NCI-H1436 (cell line): ENCODE data around the gene CST4.
"Not testable (repeated sequence)": the region's sequence is repeated elsewhere in the genome, so short reads cannot be mapped to it uniquely, and the experiment has no call there.

Source experiments
- DNase-seq: peaks from one replicate; lab custom pipeline; 2025; lab: John Stamatoyannopoulos, UW

CST4 gene

GRCh38 chr20:23640671-23641667 lies 47.9 kb downstream of the CST4 start:
- no peak for DNase-seq

DNA sequence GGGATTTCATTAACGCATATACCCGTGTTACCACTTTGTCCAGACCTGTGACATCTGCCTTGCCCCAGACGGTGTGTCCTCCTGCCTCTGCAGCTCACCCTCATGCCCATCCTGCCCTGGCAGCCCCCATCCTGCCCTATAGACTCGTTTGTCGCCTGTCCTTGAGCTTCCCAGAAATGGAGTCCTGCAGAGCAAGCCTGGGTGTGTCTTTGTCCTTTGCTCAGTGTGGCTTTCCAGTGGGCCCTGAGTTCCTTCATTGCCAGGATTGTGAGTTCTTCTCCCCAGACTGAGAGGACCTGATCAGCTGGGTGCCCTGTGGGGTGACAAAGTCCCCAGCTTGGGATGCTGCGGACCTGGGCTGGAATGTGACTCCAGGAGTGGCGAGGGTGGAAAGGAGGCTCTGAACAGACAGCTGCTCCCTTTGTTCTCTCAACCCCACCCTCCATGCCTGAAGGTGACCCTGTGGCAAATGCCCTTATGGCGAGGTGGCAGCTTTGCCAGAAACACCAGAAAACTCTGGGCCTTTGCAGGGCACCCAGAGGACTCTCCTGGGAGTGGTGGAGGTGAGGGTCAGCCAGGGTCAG lies 48.7 kb downstream of the CST4 start:
- DNase-seq, result no peak

- no peak for DNase-seq
These were observed 49.3 kb downstream of the CST4 start for GRCh38 chr20:23639490-23639958.

DNA sequence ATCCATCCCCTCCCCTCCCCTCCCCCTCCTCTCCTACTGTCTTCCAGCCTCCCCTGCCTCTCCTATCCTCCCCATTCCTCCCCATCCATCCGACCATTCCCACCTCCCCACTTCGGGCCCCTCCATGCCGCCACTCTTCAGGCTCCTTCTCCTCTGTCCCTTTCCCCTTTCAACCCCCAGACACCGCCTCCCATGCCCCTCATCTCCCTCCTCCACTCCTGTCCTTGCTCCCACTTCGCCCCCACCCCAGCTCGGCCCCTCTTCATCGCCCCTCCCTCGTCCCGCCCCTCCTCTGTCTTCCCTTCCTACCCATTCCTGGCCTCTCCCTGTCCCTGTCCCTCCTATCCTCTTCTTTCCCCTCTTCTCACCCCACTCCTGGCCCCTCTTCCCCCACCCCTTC lies 50.5 kb downstream of the CST4 start:
- no peak for DNase-seq

- DNase-seq, result peak; percentile 61
These were observed 51.3 kb downstream of the CST4 start, which contains the start of gene CST3 for GRCh38 chr20:23637282-23638221. Gene CST3, minus strand, starts transcription at chr20:23637955. Its CDS starts 93 bp downstream, at chr20:23637862.

- no peak for DNase-seq
These were observed 51.9 kb downstream of the CST4 start for GRCh38 chr20:23636908-23637281.

DNA sequence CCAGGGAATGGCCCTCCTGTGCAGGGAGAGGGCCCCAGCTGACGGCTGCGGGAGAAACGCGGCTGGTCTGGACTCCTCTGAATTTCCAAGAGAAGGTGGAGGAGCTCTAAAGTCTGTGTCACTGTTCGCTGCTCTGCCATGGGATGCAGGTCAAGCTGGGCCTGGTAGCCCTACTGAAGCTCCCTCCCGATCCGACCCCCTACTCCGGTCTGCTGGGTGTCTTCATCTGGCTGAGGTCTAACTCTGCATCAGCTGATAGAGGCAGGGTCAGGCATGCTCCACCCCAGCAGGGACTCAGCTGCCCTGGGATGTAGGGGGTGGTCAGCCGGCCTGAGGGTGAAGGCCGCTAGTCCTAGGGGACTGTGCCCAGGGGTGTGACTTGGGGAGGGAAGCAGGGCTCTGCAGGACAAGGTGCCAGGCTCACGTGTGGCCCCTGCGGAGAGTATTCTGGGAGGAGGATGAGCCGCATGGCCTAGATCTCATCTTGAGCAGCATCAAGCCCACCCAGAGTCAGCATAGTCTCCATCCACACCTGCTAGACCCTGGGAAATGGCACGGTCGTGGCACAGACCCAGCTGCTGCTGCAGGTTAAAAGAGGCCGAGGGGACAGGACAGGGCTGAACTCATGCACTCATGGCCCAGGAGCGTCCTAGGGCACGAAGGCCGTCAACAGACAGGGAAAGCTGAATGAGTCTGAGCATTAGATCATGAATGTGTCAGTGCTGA lies 52.5 kb downstream of the CST4 start:
- DNase-seq, result no peak

DNA sequence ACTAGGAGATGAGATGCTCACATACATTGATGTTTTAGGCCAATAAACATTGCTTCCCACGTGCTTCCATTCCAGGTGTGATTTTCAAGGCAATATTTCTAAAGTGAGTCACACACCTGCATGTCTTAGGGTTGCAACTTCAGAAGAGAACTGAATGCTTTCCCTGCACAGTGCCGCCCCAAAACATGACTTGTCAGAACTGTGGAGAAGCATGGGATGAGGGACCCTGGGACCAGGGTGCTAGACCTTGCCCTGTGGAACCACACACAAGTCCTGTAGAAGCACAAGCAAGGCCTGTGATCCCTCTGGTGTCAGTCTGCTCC lies 53.1 kb downstream of the CST4 start:
- DNase-seq, result not testable (repeated sequence)
